Pancreas (tissue), 10 donors: ENCODE results near the gene PFKFB4. TPM values are rescaled to one million over a fixed set of nuclear protein-coding genes. Genes with fewer than 3 reads are reported as not detected.

Source experiments
- ATAC-seq, 4 donors: fragments of 200-7000 bp; cut with Tn5 transposase; one replicate each; pipeline versions ENCODE4 v1.8.0 to v1.9.1; 2020; ENCODE audit warnings: mild to moderate bottlenecking in 4 of 4, moderate library complexity in 4 of 4
- DNase-seq, 6 donors: peaks; one replicate each; pipeline ENCODE4 v3.0.0-alpha.2; 2020
- FAIRE-seq: peaks from 2 replicates; lab custom pipeline; 2012; peaks lifted over from hg19 to GRCh38; lab: Jason Lieb, UNC
- H3K27ac ChIP-seq, 4 donors: fragments of 200-600 bp; sonication (generic); 1 replicate in 3 of 4; 2 replicates in 1 of 4; pipeline versions ENCODE4 v1.5.0 to v1.8.0; 2020
- H3K27me3 ChIP-seq, 4 donors: fragments of 200-600 bp; one replicate each; pipeline ENCODE4 v1.8.0; 2021
- H3K36me3 ChIP-seq, 3 donors: fragments of 200-600 bp; sonication (generic) in 1 of 3; one replicate each; pipeline versions ENCODE4 v1.5.0 to v1.8.0; 2020 to 2021
- H3K4me1 ChIP-seq, 3 donors: fragments of 200-600 bp; one replicate each; pipeline ENCODE4 v1.8.0; 2021
- H3K4me3 ChIP-seq, 4 donors: fragments of 200-600 bp; sonication (generic) in 2 of 4; one replicate each; pipeline versions ENCODE4 v1.5.0 to v1.8.0; 2020 to 2021
- H3K9me3 ChIP-seq, 4 donors: fragments of 200-600 bp; one replicate each; pipeline ENCODE4 v1.8.0; 2021
- CTCF ChIP-seq, 4 donors: fragments of 200-600 bp; sonication (generic) in 3 of 4; IDR thresholded peaks; one replicate each; pipeline versions ENCODE4 v1.5.0 to v1.8.0; 2021; ENCODE audit warnings: antibody characterized with exemption in 4 of 4
- WGBS, 2 donors: extraction: QIAGEN DNeasy Blood & Tissue Kit; methylation state at CpG; one replicate each; pipeline ENCODE4 v1.1.7; 2013; 5-methylcytosine and 5-hydroxymethylcytosine counted together
- intact Hi-C, 3 donors: fragments of 100-400 bp; cut with DNase I; formaldehyde crosslinking; loops; one replicate each; pipeline versions ENCODE4 v1.11.1 to v1.14.2; 2022
- polyA plus RNA-seq, 2 donors: library from polyadenylated mRNA; stranded (reverse); fragments of 200-250 nt; gene quantifications; one replicate each; pipeline ENCODE4 v1.2.3, GENCODE V29; 2013
- total RNA-seq, 6 donors: library from RNA; stranded (reverse); fragmentation: NEBNext Ultra II Directional in 4 of 6; extraction: Animal tissue kit (Norgen Biotek cat#: 25700) in 4 of 6; gene quantifications; one replicate each; pipeline versions ENCODE4 v1.2.1 to v1.2.4, GENCODE V29; 2021 to 2023
- donor health status: healthy with polysubstance abuse.
- donor health status: DM: no; HTN: no; CAD: no; lungs with moderate emphysema.
- donor health status: DM: no; HTN: no; CAD: no.
- donor health status: control.
- donor health status: control.
- donor health status: Bipolar disorder and iron deficiency.
- donor health status: DM: yes; HTN: yes; CAD: no.
- donor health status: DM: no; HTN: no; CAD: no.
- donor health status: DM: no; HTN: no; CAD: no.
- donor health status: DM: yes; HTN: yes; CAD: no.

PFKFB4 gene
- total and polyA plus RNA-seq, 8 donors = 7.4 to 12.2 (median 8.5) TPM

- H3K27me3 ChIP-seq = no peaks in the 10 kb centered on the region
- no peaks in the 10 kb centered on the region for H3K9me3 ChIP-seq
- no peaks in the 10 kb centered on the region for H3K4me1 ChIP-seq
- ATAC-seq = no peak
- H3K27ac ChIP-seq = no peak overlapping the region
- FAIRE-seq = no peak
- TF ChIP-seq CTCF (IDR thresholded peaks at IDR 0.05) = no peak
- WGBS, 2 donors = 61 to 62% methylated on average over 5 of the region's 5 CpGs
- H3K4me3 ChIP-seq = no peak overlapping the region
- H3K36me3 ChIP-seq = peaks cover 3 to 27% (median 20%) of the 10 kb centered on the region in 3 donors
- DNase-seq = peak in 1 of 6 donors; percentile 38
- intact Hi-C loops = no loop called here
Measured at GRCh38 chr3:48596157-48596556, 39.6 kb upstream of the PFKFB4 start.

- Histone ChIP-seq H3K27me3 (no peaks in the 10 kb centered on the region), H3K9me3 (no peaks in the 10 kb centered on the region), H3K4me3 (no peak overlapping the region), H3K27ac (no peak overlapping the region), H3K36me3 (peaks cover 0 to 21% (median 15%) of the 10 kb centered on the region in 3 donors), H3K4me1 (no peaks in the 10 kb centered on the region)
- DNase-seq = peak in 3 of 6 donors; percentile 20 to 61 (median 61)
- WGBS, 2 donors = 22 to 25% methylated on average over 9 to 10 of the region's 10 CpGs
- ATAC-seq = peak in 2 of 4 donors; percentile 6 to 28
- intact Hi-C loops = no loop called here
- no peak for TF ChIP-seq CTCF (IDR thresholded peaks at IDR 0.05)
- no peak for FAIRE-seq
Measured at GRCh38 chr3:48595526-48596121, 39.0 kb upstream of the PFKFB4 start.

GRCh38 chr3:48595075-48595525 is 38.5 kb upstream of the PFKFB4 start, which contains the start of gene COL7A1:
Gene COL7A1, minus strand, starts transcription at chr3:48595329. Its CDS starts 170 bp downstream, at chr3:48595159.
- intact Hi-C loops = no loop called here
- Histone ChIP-seq H3K9me3 (no peaks in the 10 kb centered on the region), H3K36me3 (peaks cover 0 to 16% (median 10%) of the 10 kb centered on the region in 3 donors), H3K27me3 (no peaks in the 10 kb centered on the region), H3K27ac (no peak within 1 kb of the TSS), H3K4me1 (no peaks in the 10 kb centered on the region), H3K4me3 (peak within 1 kb of the TSS in 1 of 4 donors; percentile 17)
- WGBS, 2 donors = 3 to 5% methylated on average over 34 to 35 of the region's 35 CpGs
- FAIRE-seq (no peak), ATAC-seq (peak in 1 of 4 donors; percentile 26), DNase-seq (no peak)
- no peak for TF ChIP-seq CTCF (IDR thresholded peaks at IDR 0.05)

DNA sequence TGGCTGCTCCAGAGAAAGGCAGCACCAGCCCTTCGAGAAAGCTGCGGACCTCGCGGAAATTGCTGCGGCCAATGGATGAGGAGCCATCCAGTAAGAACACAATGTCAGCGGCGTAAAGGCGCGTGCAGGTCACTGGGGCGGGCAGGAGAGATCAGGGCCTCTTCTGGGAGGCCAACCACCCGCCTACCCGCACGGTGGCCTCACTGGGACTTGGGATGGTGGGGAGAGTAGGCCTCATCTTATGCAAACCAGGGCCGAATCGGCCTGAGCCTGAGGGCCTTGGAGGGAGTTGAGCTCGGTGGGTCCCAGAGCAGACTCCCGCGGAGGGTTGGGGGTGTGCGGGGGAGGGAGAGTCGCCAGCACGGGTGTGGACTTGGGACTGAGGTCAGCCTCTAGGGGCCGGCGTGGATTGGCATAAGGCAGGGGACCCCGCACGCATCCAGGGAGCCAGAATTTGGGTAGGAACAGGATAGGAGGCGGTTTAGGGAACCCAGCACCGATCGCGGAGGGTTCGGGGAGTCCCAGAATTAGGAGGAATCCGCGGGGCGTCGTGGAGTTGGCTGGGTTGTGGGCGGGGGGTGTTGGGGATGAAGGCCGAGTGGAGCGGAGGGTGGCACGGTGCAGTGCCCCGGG is 37.9 kb upstream of the PFKFB4 start:
- FAIRE-seq (no peak), ATAC-seq (no peak), DNase-seq (peak in 1 of 6 donors; percentile 63)
- Histone ChIP-seq H3K27me3 (no peaks in the 10 kb centered on the region), H3K36me3 (peaks cover 0 to 10% (median 4%) of the 10 kb centered on the region in 3 donors), H3K9me3 (no peaks in the 10 kb centered on the region), H3K27ac (no peak overlapping the region), H3K4me3 (peak overlapping the region in 1 of 4 donors; percentile 17), H3K4me1 (no peaks in the 10 kb centered on the region)
- TF ChIP-seq CTCF (IDR thresholded peaks at IDR 0.05) = no peak
- 35 to 41% methylated on average over 32 to 39 of the region's 39 CpGs for WGBS, 2 donors
- intact Hi-C loops = no loop called here

DNA sequence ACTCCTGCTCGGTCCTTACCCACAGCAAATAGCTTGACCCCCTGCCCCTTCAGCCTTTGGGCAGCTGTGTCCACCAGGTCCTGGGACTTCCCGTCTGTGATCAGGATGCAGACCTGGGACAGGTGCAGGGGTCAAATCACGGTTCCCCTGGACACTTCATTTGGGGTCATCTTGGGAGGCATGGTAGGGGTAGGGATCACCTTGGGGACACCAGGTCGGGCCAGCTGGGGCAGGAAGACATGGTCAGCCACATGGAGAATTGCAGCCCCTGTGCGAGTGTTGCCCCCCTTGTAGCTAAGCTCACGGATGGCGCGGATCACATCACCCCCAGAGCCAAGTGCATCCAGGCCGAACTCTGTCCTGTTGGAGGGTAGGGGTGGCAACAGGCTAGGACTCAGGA is 36.7 kb upstream of the PFKFB4 start:
- DNase-seq = peak in 1 of 6 donors; percentile 39
- H3K4me1 ChIP-seq = no peaks in the 10 kb centered on the region
- WGBS, 2 donors = 81 to 83% methylated on average over 9 of the region's 9 CpGs
- intact Hi-C loops = no loop called here
- FAIRE-seq = no peak
- H3K27me3 ChIP-seq = no peaks in the 10 kb centered on the region
- no peaks in the 10 kb centered on the region for H3K9me3 ChIP-seq
- no peak overlapping the region for H3K27ac ChIP-seq
- no peaks in the 10 kb centered on the region for H3K36me3 ChIP-seq
- ATAC-seq = no peak
- H3K4me3 ChIP-seq = no peak overlapping the region
- TF ChIP-seq CTCF (IDR thresholded peaks at IDR 0.05) = no peak
